Large intestine (tissue), 12 donors: ENCODE measurements around the gene TBC1D16. TPM values are rescaled to one million over a fixed set of nuclear protein-coding genes. Genes with fewer than 3 reads are reported as not detected.

Experiments
- DNase-seq, 2 donors: peaks; one replicate each; pipeline versions ENCODE4 v3.0.0 to v3.0.0-alpha.2; 2013
- H3K27ac ChIP-seq: one replicate; pipeline ENCODE4 v1.5.1; 2013; ENCODE audit warnings: low read length
- H3K27me3 ChIP-seq: 2 replicates; pipeline ENCODE4 v1.6.1; 2013; ENCODE audit warnings: low read length; ENCODE audit not compliant: control insufficient read depth, insufficient read depth
- H3K36me3 ChIP-seq: 2 replicates; pipeline ENCODE4 v1.6.1; 2013; ENCODE audit warnings: low read length; ENCODE audit not compliant: control insufficient read depth, insufficient read depth
- H3K4me1 ChIP-seq: one replicate; pipeline ENCODE4 v1.6.1; 2013; ENCODE audit warnings: low read length; ENCODE audit not compliant: control insufficient read depth, insufficient read depth
- H3K4me3 ChIP-seq: one replicate; pipeline ENCODE4 v1.5.1; 2013; ENCODE audit warnings: low read length
- H3K9me3 ChIP-seq: one replicate; pipeline ENCODE4 v1.6.1; 2013; ENCODE audit warnings: mild to moderate bottlenecking, low read depth, low read length, moderate library complexity; ENCODE audit not compliant: control insufficient read depth
- WGBS: methylation state at CpG from one replicate; pipeline ENCODE4 v1.1.5; 2013; ENCODE audit warnings: low lambda C conversion rate; ENCODE audit not compliant: insufficient coverage; 5-methylcytosine and 5-hydroxymethylcytosine counted together
- long read RNA-seq, 11 donors: transcript quantifications; one replicate each; lab custom pipeline, GENCODE V29; 2026
- polyA plus RNA-seq: library from polyadenylated mRNA; unstranded; fragments of 120-200 nt; gene quantifications from one replicate; pipeline ENCODE4 v1.2.1, GENCODE V29; 2013

Gene TBC1D16
- polyA plus RNA-seq, result 29.9 TPM
- long read RNA-seq, donor 1, full-length matches to known transcripts, result 1 of 1 reads
- long read RNA-seq, donor 1, partial matches to known transcripts, result 0 of 1 reads
- long read RNA-seq, donor 1, other reads (novel, unspliced or antisense), result 0 of 1 reads
- long read RNA-seq, donor 2, full-length matches to known transcripts, result 1 of 7 reads
- long read RNA-seq, donor 2, partial matches to known transcripts, result 6 of 7 reads
- long read RNA-seq, donor 2, other reads (novel, unspliced or antisense), result 0 of 7 reads
- long read RNA-seq, donor 3, result 0 reads
- long read RNA-seq, donor 4, result 0 reads
- long read RNA-seq, donor 5, full-length matches to known transcripts, result 1 of 1 reads
- long read RNA-seq, donor 5, partial matches to known transcripts, result 0 of 1 reads
- long read RNA-seq, donor 5, other reads (novel, unspliced or antisense), result 0 of 1 reads
- long read RNA-seq, donor 6, full-length matches to known transcripts, result 2 of 2 reads
- long read RNA-seq, donor 6, partial matches to known transcripts, result 0 of 2 reads
- long read RNA-seq, donor 6, other reads (novel, unspliced or antisense), result 0 of 2 reads
- long read RNA-seq, donor 7, result 0 reads
- long read RNA-seq, donor 8, partial matches to known transcripts, result 5 of 5 reads
- long read RNA-seq, donor 8, other reads (novel, unspliced or antisense), result 0 of 5 reads
- long read RNA-seq, donor 9, full-length matches to known transcripts, result 1 of 7 reads
- long read RNA-seq, donor 9, partial matches to known transcripts, result 6 of 7 reads
- long read RNA-seq, donor 9, other reads (novel, unspliced or antisense), result 0 of 7 reads
- long read RNA-seq, donor 10, full-length matches to known transcripts, result 1 of 9 reads
- long read RNA-seq, donor 10, partial matches to known transcripts, result 8 of 9 reads
- long read RNA-seq, donor 10, other reads (novel, unspliced or antisense), result 0 of 9 reads
- long read RNA-seq, donor 11, result 0 reads

DNA sequence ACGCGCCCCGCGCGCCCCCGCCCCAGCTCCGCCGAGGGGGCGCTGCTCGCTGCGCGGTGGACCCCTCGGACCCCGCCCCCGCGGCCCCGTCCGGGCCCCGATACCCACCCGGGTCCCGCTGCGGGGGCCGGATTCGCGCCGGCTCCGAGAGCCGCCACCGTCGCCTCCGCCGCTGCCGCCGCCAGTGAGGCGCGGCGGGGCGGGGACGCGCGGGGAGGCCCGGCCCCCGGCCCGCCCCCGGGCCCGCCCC lies at the start of gene TBC1D16:
Gene TBC1D16 (minus strand): TSS at position 186 of the 250 bp plus-strand sequence. CDS start 22,325 bp downstream, outside the sequence.
- peaks cover 25% of the 10 kb centered on the region for H3K4me1 ChIP-seq
- peak within 1 kb of the TSS; percentile 97 for H3K27ac ChIP-seq
- no peaks in the 10 kb centered on the region for H3K27me3 ChIP-seq
- no peak for DNase-seq
- H3K4me3 ChIP-seq, result peak within 1 kb of the TSS; percentile 89
- peaks cover 2% of the 10 kb centered on the region for H3K9me3 ChIP-seq
- H3K36me3 ChIP-seq, result no peaks in the 10 kb centered on the region
- no CpG with 5 or more reads among the region's 46 CpGs for WGBS

- no peak for DNase-seq
- Histone ChIP-seq H3K9me3 (no peaks in the 10 kb centered on the region), H3K27me3 (no peaks in the 10 kb centered on the region), H3K4me3 (no peak overlapping the region), H3K27ac (no peak overlapping the region), H3K4me1 (no peaks in the 10 kb centered on the region), H3K36me3 (peaks cover 3% of the 10 kb centered on the region)
- WGBS, result 100% methylated on average over 1 of the region's 15 CpGs
Observed at GRCh38 chr17:80084773-80085172, 49.1 kb upstream of the TBC1D16 start.

GRCh38 chr17:80083136-80083661 lies 47.5 kb upstream of the TBC1D16 start:
- Histone ChIP-seq H3K9me3 (no peaks in the 10 kb centered on the region), H3K27me3 (no peaks in the 10 kb centered on the region), H3K27ac (no peak overlapping the region), H3K4me3 (no peak overlapping the region), H3K4me1 (no peaks in the 10 kb centered on the region), H3K36me3 (peaks cover 3% of the 10 kb centered on the region)
- DNase-seq, result no peak
- WGBS, result no CpG with 5 or more reads among the region's 13 CpGs

- no peak overlapping the region for H3K27ac ChIP-seq
- peaks cover 3% of the 10 kb centered on the region for H3K36me3 ChIP-seq
- no peaks in the 10 kb centered on the region for H3K4me1 ChIP-seq
- H3K4me3 ChIP-seq, result no peak overlapping the region
- 93% methylated on average over 3 of the region's 20 CpGs for WGBS
- no peaks in the 10 kb centered on the region for H3K27me3 ChIP-seq
- DNase-seq, result peak; percentile 43 to 46
- H3K9me3 ChIP-seq, result no peaks in the 10 kb centered on the region
Observed at GRCh38 chr17:80082403-80083135, 46.9 kb upstream of the TBC1D16 start.

DNA sequence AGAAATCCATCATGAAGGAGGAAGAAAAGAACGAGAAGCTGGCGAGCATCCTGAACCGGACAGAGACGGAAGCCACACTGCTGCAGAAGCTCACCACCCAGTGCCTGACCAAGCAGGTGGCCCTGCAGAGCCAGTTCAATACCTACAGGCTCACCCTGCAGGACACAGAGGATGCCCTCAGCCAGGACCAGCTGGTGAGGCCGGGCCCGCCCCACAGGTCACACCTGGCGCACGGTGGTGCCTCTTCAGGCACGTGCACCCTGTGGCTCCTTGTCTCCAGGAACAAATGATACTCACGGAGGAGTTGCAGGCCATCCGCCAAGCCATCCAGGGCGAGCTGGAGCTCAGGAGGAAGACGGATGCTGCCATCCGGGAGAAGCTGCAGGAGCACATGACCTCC lies 45.9 kb upstream of the TBC1D16 start:
- Histone ChIP-seq H3K27ac (no peak overlapping the region), H3K4me3 (no peak overlapping the region), H3K36me3 (peaks cover 3% of the 10 kb centered on the region), H3K4me1 (no peaks in the 10 kb centered on the region), H3K9me3 (no peaks in the 10 kb centered on the region), H3K27me3 (no peaks in the 10 kb centered on the region)
- DNase-seq, result no peak
- WGBS, result no CpG with 5 or more reads among the region's 14 CpGs

GRCh38 chr17:80080081-80080480 lies 44.4 kb upstream of the TBC1D16 start:
- Histone ChIP-seq H3K36me3 (peaks cover 3% of the 10 kb centered on the region), H3K4me3 (no peak overlapping the region), H3K4me1 (no peaks in the 10 kb centered on the region), H3K9me3 (no peaks in the 10 kb centered on the region), H3K27me3 (no peaks in the 10 kb centered on the region), H3K27ac (no peak overlapping the region)
- DNase-seq, result no peak
- whole genome bisulfite sequencing, result 100% methylated on average over 1 of the region's 6 CpGs

DNA sequence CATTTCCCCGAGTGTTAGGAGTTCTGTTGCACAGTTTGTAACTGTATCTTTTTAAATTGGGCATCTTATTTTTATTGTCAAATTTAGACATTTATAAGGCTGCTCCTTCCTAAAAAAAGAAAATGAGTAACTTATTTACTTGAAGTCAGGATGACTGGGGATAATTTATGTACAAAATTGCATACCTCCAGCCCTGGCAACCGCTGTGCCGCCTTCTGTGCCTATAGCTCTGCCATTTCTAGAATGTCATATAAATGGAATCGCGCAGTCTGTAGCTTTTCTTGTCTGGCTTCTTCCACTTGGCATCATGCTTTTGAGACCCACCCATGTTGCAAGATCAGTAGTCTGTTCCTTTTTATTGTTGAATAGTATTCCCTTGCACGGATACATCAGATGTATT lies 36.7 kb upstream of the TBC1D16 start:
- Histone ChIP-seq H3K27ac (no peak overlapping the region), H3K4me3 (no peak overlapping the region), H3K27me3 (no peaks in the 10 kb centered on the region), H3K9me3 (no peaks in the 10 kb centered on the region), H3K4me1 (peaks cover 4% of the 10 kb centered on the region), H3K36me3 (no peaks in the 10 kb centered on the region)
- no CpG with 5 or more reads among the region's 6 CpGs for WGBS
- DNase-seq, result no peak

DNA sequence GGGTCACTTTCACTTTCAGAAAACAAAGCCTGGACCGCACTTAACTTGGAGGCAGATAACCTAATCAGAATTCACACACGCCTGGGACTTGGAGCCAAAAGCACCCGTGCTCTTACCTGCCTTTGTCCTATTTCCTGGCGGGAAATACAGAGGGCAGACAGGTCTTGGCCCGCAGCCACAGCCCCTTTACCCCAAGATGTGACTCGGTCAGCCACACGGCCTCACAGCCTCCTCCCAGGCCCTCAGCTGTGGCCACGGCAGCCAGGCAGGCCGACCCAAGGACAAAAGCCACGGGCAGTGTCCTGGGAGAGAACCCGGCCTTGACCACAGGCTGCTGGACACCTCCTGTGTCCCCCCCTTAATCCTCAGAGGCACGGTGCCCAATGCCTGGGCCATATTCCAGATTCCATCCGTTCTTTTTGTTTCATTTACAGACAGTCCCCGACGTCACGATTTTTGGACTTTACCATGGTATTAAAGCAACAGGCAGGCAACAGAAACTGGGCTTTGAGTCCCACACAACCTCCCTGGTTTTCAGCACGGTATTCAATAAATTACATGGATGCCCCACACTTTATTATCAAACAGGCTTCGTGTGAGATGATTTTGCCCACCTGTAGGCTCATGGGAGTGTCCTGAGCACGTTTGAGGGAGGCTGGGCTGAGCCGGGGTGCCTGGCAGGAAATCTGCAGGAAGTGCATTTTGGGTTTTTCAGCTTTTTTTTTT lies 35.6 kb upstream of the TBC1D16 start:
- no CpG with 5 or more reads among the region's 20 CpGs for WGBS
- Histone ChIP-seq H3K4me1 (peaks cover 4% of the 10 kb centered on the region), H3K36me3 (no peaks in the 10 kb centered on the region), H3K27me3 (no peaks in the 10 kb centered on the region), H3K4me3 (no peak overlapping the region), H3K9me3 (no peaks in the 10 kb centered on the region), H3K27ac (no peak overlapping the region)
- peak in 1 of 2 donors; percentile 26 for DNase-seq

GRCh38 chr17:80070375-80071115 lies 34.9 kb upstream of the TBC1D16 start:
- no peaks in the 10 kb centered on the region for H3K36me3 ChIP-seq
- no peak overlapping the region for H3K4me3 ChIP-seq
- WGBS, result 70% methylated on average over 2 of the region's 15 CpGs
- H3K9me3 ChIP-seq, result no peaks in the 10 kb centered on the region
- H3K4me1 ChIP-seq, result peaks cover 4% of the 10 kb centered on the region
- no peak for DNase-seq
- H3K27me3 ChIP-seq, result no peaks in the 10 kb centered on the region
- H3K27ac ChIP-seq, result no peak overlapping the region
